SU-DHL-6 (cell line): ENCODE results near the gene HERC5.

Source experiments
- CTCF ChIP-seq: fragments of 200-600 bp; sonication (generic); IDR thresholded peaks from one replicate; pipeline ENCODE4 v1.5.1; 2017; ENCODE audit warnings: antibody characterized with exemption, mild to moderate bottlenecking, low read length, moderate library complexity; ENCODE audit not compliant: insufficient read depth, poor library complexity, severe bottlenecking
- EZH2phosphoT487 ChIP-seq: fragments of 200-600 bp; sonication (generic), shearing (Covaris generic); conservative IDR thresholded peaks from 2 replicates; pipeline ENCODE4 v1.6.1; 2018; ENCODE audit warnings: mild to moderate bottlenecking, antibody characterized with exemption, low read length, moderate library complexity, mixed read lengths

GRCh38 chr4:88524171-88524570, 67.3 kb downstream of the HERC5 start:
- TF ChIP-seq CTCF (no peak), EZH2phosphoT487 (no peak)
